Measurements from ENCODE around the gene SORL1.

The SORL1 gene

DNA sequence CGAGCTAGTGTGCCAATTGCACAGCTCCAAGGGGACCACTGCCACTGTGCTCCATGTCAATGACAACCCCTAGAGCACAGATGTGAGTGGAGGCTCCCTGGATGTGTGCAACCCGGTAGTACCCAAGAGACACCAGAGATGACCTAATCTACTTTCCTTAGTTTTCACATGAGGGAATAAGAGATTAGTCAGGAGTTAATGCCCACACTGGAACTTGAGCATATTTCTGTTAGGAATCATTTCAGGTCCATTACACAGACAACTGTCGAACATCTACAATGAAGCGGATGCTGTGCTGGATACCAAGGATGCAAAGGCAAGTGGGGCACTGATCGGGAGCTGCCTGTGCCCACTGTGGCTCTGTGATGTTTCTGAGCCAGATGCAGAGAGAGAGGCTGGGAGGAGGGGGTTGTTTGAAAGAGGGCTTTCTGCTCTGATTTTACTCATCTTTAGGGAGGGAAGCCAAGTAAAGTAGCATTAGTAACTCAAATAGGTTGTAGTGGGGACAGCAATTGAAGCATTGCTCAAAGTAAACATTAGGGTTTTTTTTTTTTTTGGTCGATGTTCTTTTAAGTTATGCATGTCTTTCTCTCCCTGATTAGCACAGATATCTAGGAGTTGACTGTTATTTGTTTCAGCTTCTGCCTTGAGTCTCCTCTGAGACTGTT lies 83.1 kb downstream of the SORL1 start:
- peak; percentile 43 for DNase-seq (ENCODE audit: low spot score)

DNA sequence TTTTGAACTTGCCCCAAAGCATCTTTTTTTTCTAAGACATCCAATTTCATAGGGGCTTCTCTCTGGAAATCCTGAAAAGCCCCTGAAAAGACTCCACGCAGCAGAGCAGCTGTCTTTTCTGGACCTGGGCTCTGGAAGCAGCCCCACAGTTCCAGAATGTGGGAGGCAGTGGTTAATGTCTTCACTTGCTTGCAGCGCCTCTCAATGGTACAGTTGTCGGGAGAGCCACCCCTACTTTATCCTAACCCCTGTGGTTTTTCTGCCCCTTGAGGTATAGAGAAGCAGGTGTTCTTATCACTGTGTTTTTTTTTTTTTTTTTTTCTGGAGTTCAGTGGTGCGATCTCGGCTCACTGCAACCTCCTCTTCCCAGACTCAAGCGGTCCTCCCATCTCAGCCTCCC lies 84.0 kb downstream of the SORL1 start:
- no peak for DNase-seq (ENCODE audit: low spot score)

DNA sequence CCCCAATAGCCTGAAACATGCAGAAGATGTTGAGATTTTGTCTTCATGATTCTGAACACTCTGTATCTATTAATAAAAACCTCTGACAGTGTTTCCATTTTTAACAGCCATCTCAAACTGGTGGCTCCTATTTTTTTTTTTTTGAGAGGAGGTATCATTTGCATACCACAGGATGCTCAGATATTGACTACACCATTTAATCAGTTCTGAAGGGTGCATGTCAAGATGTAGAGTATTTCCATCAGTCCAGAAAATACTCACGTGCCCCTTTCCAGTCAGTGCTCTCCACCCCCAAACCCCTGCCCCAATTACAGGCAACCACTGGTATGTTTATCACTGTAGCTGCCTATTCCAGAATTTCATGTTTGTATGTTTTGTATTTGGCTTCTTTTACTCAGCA lies 85.9 kb downstream of the SORL1 start:
- no peak for DNase-seq (ENCODE audit: low spot score)

DNA sequence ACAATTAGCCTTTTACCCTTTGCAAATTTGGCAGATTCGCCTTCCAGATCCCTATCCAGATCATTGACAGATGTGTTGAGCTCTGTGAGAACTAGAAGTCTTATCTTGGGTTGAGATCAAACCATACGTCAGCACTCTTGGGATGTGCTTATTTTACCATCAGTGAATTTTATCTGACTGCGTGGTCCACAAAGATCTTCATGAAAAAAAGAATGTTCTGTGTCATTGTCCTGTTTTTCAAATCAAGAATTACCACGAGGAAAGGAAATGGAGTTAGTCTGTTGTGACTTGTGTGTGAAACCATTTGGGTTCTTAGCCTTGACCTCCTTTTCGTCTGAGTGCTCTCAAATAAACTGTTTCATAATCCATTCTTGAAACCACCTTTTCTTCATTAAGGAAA lies 86.9 kb downstream of the SORL1 start:
- DNase-seq (ENCODE audit: low spot score), result no peak

DNA sequence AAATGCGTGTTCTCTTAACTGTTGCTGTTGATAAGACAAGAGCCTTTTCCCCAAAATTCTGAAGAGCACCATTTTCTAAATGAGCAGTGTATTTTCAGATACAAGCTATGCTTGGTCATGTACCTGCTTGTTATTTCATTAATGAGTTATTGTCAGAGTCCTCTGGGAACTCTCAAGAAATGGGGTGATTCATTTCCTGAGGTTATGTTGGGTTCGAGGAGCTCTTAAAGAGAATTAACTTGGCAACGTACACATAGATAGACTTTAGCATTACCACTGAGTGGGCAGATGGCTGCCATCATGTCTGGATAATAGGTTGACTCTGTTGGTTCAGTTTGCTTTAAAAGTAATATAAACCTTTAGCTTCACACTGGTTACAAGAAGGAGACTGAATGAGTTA lies 88.5 kb downstream of the SORL1 start:
- no peak for DNase-seq (ENCODE audit: low spot score)

DNA sequence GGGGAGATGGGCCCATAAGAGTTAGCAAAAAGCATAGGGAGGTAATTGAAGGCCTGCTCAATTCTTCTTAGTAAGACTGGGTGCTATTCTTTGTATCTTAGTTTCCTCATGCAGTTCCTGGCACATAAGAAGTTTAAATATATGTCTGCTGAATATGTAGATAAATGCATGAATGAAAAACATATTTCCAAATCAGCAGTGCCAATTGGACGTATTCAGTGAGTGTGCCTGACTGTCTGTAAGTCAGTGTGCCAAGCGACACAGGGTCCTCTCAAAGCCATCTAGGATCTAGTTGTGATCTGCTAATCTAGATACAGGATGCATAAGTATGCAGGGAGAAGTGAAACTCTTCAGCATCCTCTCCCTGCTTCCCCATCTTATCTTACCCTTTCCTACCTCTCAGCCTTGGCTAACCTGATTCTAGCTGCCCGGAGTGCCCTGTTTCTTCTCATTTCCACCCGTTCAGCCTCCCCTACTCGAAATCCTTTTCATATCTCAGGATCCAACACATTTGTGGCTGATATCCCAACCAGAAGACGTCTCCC lies 91.8 kb downstream of the SORL1 start:
- no peak for DNase-seq (ENCODE audit: low spot score)

DNA sequence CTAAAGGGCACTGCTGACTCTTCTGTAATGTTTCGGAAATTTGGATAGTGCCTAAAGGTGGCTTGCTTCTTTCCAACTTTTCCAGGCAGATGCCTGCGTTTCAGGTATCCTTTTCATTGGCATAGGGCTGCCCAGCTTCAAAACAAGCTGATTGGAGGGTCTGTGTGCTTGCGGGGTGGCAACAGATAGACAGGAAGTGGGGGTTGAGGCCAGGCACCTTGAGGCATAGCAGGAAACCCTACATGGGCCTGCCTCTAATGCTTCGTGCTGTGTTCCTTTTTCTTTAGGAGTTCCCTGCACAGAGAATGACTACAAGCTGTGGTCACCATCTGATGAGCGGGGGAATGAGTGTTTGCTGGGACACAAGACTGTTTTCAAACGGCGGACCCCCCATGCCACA lies 92.8 kb downstream of the SORL1 start:
- DNase-seq (ENCODE audit: low spot score), result no peak

DNA sequence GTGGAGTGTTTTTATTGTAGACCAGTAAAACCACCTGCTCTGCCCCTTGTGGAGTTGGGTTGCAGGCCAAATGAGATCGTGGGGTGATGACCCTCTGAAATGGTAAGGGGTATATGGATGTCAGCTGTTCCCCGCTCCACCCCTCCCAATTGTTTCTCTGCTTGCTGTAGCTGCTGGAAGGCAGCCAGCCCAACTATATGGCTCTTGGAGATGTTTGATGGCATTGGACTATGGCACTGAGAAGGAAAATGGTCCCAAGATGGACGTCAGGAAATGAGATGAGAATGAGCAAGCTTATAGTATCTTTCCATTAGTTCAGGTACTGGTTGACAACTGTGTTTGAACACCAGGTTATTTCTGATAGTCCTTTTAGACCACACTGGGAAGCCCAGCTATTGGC lies 95.5 kb downstream of the SORL1 start:
- no peak for DNase-seq (ENCODE audit: low spot score)

DNA sequence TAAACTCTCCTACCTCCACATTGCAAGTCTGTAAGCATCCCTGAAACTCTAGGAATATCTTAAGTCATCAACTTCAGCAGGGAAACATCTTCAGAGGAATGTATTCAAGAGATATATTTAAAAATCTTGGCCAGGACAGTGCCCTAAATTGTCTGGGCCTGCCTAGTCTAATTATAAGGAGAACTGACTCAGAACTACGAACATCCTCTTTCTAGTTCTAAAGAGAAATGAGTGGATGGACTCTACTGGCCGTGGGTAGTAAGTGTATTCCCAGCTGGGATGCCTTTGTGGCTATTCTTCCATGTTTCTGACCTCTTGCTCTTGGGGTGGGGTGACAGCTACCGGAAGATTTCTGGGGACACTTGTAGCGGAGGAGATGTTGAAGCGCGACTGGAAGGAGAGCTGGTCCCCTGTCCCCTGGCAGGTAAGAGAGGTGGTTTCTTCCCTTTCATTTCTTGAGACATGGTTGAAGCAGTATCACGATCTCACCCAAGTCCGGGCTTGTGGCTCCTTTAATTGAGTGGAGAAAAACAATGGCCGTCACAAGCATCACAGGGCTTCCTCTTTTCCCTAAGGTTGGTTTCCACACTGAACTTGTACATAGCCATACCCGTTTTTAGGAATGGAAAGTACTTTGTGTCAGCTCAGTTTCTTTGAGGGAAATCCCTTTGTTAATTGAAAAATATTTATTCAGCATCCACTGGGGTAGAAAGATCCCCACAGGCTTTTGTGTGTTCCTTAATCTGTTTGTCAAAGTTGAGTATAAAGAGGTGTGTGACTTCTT lies 98.3 kb downstream of the SORL1 start:
- no peak for DNase-seq (ENCODE audit: low spot score)

DNA sequence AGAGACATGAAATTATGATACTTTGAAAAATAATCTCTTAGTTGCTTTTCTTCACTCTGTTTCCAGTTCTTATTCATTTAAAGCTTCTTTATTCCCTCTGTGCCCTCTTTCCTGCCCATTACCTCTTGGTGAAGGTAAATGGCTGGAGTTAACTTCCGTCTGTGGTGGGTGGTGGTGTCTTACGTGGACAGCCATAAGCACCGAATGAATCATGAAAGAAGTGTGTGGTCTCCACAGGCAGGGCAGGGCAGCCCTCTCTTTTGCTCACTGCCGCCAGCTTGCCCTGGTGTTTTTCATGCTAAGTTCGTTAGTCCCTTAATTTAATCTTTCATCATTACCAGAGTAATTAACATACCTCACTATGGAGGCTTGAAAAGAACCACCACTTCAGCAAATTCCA lies 99.3 kb downstream of the SORL1 start:
- no peak for DNase-seq (ENCODE audit: low spot score)

DNA sequence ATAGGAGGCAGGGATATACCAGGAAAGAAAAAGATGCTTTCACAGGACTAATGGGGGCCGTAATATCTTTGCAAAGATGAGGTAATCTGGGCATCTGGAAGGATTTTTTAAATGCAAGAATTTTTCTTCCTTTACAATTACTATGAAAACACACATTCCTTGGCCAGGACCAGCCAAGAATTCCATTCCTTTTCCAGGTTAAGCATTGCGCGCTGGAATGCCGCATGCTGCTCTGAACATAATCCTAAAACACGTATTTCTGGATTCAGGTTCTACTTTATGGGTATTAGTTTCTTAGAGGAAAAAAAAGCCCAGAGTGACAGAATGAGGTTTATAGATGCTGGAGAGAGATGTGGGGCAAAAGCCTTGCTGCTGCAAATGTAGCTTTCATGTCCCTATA lies 100.0 kb downstream of the SORL1 start:
- DNase-seq (ENCODE audit: low spot score), result no peak

DNA sequence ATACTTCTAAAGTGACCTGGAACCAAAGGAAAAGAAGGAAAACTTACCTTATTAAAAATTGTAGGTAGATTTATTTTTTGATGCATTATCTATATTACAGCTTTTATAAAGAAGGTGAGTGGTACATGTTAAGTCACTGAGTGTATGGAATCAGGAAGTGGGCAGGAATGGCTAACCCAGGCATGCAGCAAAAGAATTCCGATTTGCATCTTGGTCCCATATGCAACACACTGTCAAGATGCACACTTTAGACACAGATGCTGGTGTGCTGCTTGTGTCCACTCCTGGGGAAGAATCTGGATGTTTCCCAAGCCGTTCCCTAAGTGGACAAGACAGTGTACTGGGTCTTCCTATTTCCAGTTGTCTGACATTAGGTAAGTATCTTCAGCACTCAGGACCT lies 100.5 kb downstream of the SORL1 start:
- DNase-seq (ENCODE audit: low spot score), result no peak

DNA sequence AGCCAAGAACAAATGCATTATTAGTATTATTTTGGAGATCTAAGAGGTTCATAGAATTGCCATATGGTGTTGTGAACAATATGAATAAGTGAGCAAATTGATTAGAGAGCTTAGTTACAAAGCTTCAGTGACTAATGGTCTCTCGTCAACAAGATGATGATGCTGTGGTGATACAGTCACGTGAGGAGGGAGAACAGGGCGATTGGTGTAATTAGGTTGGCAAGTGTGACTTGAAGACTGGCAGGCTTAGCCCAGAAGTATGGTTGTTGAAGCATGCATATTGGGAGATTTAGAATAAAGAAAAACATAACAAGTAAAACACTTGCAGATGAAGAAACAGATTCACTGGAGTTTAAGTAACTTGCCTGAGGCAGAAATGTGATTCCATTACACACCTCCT lies 101.3 kb downstream of the SORL1 start:
- DNase-seq (ENCODE audit: low spot score), result no peak

DNA sequence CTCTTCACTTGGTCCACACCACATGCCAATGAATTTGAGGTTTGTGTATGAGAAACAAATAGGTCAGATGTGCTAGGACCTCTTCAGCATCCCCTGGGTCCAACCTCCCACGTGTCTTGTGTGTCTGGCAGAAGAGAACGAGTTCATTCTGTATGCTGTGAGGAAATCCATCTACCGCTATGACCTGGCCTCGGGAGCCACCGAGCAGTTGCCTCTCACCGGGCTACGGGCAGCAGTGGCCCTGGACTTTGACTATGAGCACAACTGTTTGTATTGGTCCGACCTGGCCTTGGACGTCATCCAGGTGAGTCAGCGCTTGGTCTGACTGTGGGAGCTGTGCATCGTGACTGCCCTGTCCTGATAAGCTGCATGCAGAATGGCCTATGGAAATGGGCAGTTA lies 101.7 kb downstream of the SORL1 start:
- peak; percentile 51 for DNase-seq (ENCODE audit: low spot score)

DNA sequence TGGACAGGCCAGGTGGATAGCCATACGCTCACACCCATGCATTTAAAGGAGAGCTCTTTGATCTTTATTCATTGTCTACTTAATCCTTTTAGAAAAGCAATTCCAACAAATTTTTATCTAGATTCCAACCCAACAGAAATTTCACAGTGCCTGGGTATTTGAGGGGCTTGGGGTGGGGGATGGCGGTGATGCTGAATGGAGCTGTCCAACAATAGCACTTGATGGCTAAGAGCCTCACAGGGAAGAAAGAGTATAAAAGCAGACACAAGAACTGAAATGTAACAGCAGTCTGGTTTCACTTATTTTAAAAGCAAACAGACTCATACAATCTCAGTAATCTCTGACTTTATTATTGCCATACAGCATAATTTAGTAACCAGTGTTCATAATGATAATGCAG lies 102.4 kb downstream of the SORL1 start:
- no peak for DNase-seq (ENCODE audit: low spot score)

DNA sequence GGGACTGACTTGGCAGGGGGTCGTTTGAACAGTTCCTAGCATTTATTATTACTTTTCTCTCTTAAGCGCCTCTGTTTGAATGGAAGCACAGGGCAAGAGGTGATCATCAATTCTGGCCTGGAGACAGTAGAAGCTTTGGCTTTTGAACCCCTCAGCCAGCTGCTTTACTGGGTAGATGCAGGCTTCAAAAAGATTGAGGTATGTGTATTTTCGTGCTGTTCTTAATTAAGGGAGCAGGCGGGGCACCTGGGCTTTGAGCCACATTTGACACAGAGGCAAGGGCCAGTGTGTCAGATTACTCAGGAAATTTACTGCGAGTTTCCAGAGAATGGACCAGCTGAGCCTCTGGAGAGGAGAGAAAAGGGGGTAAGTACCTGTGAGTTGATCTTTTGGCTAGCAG lies 103.0 kb downstream of the SORL1 start:
- DNase-seq (ENCODE audit: low spot score), result no peak

DNA sequence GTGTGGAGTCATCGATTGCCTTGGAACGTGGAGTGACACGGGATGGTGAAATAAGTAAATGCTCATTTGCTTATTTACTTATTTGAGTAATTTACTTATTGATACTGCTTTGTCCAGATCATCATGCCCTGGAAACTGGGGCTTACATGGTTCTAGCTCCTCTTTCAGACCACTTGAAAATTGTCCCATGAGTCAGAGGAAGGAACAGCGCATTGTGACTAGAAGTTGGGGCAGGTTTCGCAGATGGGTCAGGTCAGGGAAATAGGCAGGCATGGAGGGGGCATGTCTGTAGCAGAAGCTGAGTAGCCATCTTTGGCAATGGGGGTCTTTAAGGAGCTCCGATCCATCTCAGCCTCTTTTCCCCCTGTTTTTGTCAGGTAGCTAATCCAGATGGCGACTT lies 104.8 kb downstream of the SORL1 start:
- no peak for DNase-seq (ENCODE audit: low spot score)

DNA sequence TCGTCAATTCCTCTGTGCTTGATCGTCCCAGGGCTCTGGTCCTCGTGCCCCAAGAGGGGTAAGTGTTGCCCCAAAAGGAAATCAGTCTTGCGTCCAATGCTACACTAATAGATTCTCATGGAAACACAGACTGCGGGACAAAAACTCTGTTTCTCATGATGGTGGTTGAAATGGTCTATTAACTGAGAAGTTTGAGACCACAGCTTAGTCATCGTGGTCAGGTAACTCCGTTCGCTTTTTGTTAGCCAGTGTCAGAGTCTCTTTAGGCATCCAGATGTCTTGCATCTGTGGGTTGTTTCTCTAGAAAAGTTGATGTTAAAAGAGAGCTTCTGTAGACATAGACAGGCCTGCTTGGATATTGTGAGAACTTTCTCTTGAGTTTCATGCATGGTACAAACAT lies 105.2 kb downstream of the SORL1 start:
- no peak for DNase-seq (ENCODE audit: low spot score)

DNA sequence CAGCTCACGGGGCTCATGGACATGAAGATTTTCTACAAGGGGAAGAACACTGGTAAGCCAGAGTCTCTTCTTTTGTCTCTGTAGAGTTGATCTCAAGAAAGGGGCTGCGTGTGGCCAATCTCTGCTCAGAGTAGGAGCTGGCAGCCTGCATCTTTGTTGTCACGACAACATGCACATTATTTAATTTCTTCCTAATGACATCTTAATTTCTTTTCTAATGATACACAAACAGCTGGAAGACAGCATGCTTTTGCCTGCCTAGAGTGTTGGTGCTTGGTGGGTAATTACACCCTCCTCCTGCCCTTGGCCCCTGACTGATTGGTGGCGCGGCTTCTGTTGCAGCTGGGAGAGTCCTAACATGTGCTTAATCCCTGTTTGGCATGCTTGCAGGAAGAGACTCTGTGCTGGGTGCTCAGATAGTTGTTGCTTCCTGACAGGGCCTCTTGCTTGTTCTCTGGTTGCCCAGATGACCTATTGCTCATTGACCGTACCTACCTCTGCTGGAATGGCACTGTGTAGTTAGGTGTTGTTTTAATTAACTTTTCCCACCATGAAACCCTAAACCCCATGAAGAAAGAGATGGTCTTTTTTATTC lies 107.6 kb downstream of the SORL1 start:
- DNase-seq (ENCODE audit: low spot score), result no peak

DNA sequence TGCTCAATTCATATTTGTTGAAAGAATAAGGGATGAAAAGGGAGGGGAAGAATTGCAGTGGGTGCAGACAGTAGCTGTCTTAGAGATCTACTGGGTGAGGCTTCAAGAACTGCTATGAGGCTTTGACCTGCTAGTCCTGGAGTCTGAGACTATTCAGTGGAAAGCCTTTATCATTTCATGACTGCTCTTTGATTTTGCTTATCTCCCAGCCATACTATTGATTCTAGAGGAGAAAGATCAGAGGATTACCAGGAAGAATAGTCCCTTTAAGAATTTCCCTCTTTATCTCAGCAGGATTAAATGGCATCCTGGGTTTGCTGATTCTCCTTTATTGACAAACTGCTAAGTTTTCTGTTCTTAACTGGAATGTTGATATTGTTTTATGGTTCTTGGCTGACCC lies 108.1 kb downstream of the SORL1 start:
- no peak for DNase-seq (ENCODE audit: low spot score)

DNA sequence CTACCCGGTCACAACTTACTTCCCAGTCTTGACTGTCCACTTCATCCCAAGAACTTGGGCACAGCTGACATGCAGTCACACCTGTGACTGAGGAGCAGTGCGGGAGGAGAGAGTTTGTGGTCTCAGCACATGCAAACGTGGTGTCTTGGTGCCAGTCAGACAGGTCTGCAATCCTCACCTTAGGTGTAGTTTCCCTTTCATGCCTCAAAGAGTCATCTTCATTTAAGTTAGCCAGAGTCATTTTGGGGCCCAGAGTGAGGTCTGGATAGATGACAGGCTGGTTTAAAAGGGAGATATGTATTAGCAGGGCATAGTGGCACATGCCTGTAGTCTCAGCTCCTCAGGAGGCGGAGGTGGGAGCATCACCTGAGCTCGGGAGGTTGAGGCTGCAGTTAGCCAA lies 109.1 kb downstream of the SORL1 start:
- no peak for DNase-seq (ENCODE audit: low spot score)

DNA sequence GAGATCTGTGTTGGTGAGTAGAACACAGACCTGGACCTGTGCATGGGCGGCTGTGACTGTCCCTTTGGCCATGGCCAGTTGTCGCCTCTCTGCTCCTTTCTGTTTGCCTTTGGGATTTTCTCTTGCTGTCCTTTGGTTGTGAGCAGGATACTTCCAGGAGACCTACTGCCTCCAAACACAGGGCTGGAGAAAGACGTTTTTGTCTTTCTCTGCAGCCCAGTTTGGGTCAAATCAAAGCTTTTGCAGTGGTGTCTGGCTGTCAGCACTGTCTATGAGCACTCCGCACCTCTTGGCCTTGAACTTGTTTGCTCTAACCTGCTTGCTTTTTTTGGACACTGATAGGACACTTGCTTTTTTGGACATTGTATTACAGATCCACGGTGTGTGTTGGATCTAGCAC lies 109.6 kb downstream of the SORL1 start:
- no peak for DNase-seq (ENCODE audit: low spot score)

DNA sequence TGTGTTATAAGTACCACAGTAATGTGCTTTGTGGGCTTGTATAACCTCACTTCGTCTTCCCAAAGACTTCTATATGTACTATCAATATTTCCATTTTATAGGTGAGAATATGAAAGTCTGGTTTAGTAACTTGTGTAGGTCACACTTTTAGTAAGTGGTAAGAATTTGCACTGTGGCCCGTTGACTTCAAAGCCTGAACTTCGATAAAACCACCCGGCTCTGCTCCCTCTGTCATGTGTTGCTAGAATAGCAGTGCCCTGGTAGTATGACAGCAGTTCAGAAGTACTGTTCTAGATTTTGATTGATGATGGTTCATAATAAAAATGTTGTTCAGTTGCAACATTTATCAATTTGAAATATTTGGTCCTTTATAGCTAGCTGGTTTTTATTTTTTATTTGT lies 110.9 kb downstream of the SORL1 start:
- DNase-seq (ENCODE audit: low spot score), result no peak

Measured in cerebellar cortex (tissue), 1 donor.